Ascending aorta (tissue), 2 donors: ENCODE measurements around the gene FERD3L. TPM values are rescaled to one million over a fixed set of nuclear protein-coding genes. Genes with fewer than 3 reads are reported as not detected.
A peak's percentile ranks its signal among the peaks of the same experiment; 100 is the strongest.
"Not testable (repeated sequence)": the region's sequence is repeated elsewhere in the genome, so short reads cannot be mapped to it uniquely, and the experiment has no call there.

Experiments
- DNase-seq, 2 donors: peaks; one replicate each; pipeline ENCODE4 v3.0.0-alpha.2; 2019; ENCODE audit warnings: low spot score in 2 of 2
- H3K27ac ChIP-seq, 2 donors: fragments of 200-600 bp; sonication (generic); one replicate each; pipeline ENCODE4 v1.5.1; 2016 to 2017; ENCODE audit warnings: mild to moderate bottlenecking in 1 of 2
- H3K27me3 ChIP-seq: fragments of 200-600 bp; sonication (generic); one replicate; pipeline ENCODE4 v1.5.1; 2017
- H3K36me3 ChIP-seq, 2 donors: fragments of 200-600 bp; sonication (generic); one replicate each; pipeline ENCODE4 v1.5.1; 2016
- H3K4me1 ChIP-seq, 2 donors: fragments of 200-600 bp; sonication (generic); one replicate each; pipeline ENCODE4 v1.5.1; 2016 to 2017; ENCODE audit warnings: mild to moderate bottlenecking in 1 of 2
- H3K4me3 ChIP-seq, 2 donors: fragments of 200-600 bp; sonication (generic); one replicate each; pipeline ENCODE4 v1.5.1; 2016 to 2017; ENCODE audit warnings: mild to moderate bottlenecking in 1 of 2
- H3K9me3 ChIP-seq, 2 donors: fragments of 200-600 bp; sonication (generic); one replicate each; pipeline ENCODE4 v1.5.1; 2016
- CTCF ChIP-seq, 3 experiments: fragments of 200-600 bp in 2 of 3; fragments of 450-650 bp in 1 of 3; sonication (generic) in 2 of 3; IDR thresholded peaks; one replicate each; pipeline ENCODE4 v1.5.1; 2016 to 2019; ENCODE audit warnings: antibody characterized with exemption in 3 of 3, mild to moderate bottlenecking in 1 of 3, moderate library complexity in 1 of 3
- intact Hi-C: fragments of 100-400 bp; cut with DNase I; formaldehyde crosslinking; loops from one replicate; pipeline ENCODE4 v1.15.1; 2023
- total RNA-seq: library from RNA; depleted of rRNA; stranded (reverse); fragments of >200 nt; gene quantifications from one replicate; pipeline ENCODE4 v1.1.0, GENCODE V29; 2016

FERD3L gene
- not detected for total RNA-seq

GRCh38 chr7:19144661-19145433 lies at the start of gene FERD3L:
Gene FERD3L (minus strand): TSS chr7:19145421. CDS start chr7:19145362, 59 bp downstream.
- Histone ChIP-seq H3K27ac (no peak within 1 kb of the TSS), H3K4me3 (peak within 1 kb of the TSS; percentile 29 to 61), H3K9me3 (no peaks in the 10 kb centered on the region), H3K4me1 (peaks cover 3 to 6% of the 10 kb centered on the region in 2 donors), H3K27me3 (no peaks in the 10 kb centered on the region), H3K36me3 (no peaks in the 10 kb centered on the region)
- no peak for TF ChIP-seq CTCF (IDR thresholded peaks at IDR 0.05)
- DNase-seq: no peak
- intact Hi-C loops: no loop called here

GRCh38 chr7:19194417-19194816 lies 49.2 kb upstream of the FERD3L start:
- H3K27me3 ChIP-seq, intact Hi-C loops, H3K4me3 ChIP-seq, H3K27ac ChIP-seq, DNase-seq, H3K36me3 ChIP-seq, H3K9me3 ChIP-seq, H3K4me1 ChIP-seq: not testable (repeated sequence)

DNA sequence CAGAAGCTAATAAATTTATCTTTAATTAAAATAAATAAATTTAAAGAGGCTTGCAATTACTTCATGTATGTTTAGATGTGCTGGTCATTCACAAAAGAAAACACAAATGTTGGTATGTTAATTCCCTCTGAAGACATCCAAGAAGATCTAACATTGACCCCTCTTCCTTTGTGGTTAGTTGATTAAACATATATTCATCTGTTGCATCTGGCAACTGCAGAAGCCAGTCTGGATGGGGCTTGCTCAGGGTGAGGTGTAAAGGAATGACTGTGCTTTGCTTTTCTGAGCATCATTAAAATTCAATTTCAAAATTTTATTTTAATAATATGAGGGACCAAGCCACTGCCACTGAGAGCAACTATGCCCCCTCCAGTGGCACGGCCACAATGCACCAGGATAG lies 36.4 kb upstream of the FERD3L start:
- no peak for DNase-seq
- no peaks in the 10 kb centered on the region for H3K4me1 ChIP-seq
- intact Hi-C loops: no loop called here
- H3K36me3 ChIP-seq: no peaks in the 10 kb centered on the region
- H3K27ac ChIP-seq: no peak overlapping the region
- peaks cover 0 to 4% of the 10 kb centered on the region in 2 donors for H3K9me3 ChIP-seq
- no peak for TF ChIP-seq CTCF (IDR thresholded peaks at IDR 0.05)
- no peaks in the 10 kb centered on the region for H3K27me3 ChIP-seq
- H3K4me3 ChIP-seq: no peak overlapping the region

- Histone ChIP-seq H3K36me3 (no peaks in the 10 kb centered on the region), H3K4me1 (no peaks in the 10 kb centered on the region), H3K4me3 (no peak overlapping the region), H3K27me3 (no peaks in the 10 kb centered on the region), H3K27ac (no peak overlapping the region), H3K9me3 (peaks cover 0 to 2% of the 10 kb centered on the region in 2 donors)
- no peak for TF ChIP-seq CTCF (IDR thresholded peaks at IDR 0.05)
- intact Hi-C loops: no loop called here
- DNase-seq: no peak
These were observed 33.4 kb upstream of the FERD3L start for GRCh38 chr7:19178595-19178994.

GRCh38 chr7:19177269-19177668 lies 32.0 kb upstream of the FERD3L start:
- intact Hi-C loops: no loop called here
- Histone ChIP-seq H3K9me3 (no peaks in the 10 kb centered on the region), H3K36me3 (no peaks in the 10 kb centered on the region), H3K27ac (no peak overlapping the region), H3K4me1 (no peaks in the 10 kb centered on the region), H3K27me3 (no peaks in the 10 kb centered on the region), H3K4me3 (no peak overlapping the region)
- DNase-seq: no peak
- no peak for TF ChIP-seq CTCF (IDR thresholded peaks at IDR 0.05)

- H3K27me3 ChIP-seq: no peaks in the 10 kb centered on the region
- H3K9me3 ChIP-seq: no peaks in the 10 kb centered on the region
- intact Hi-C loops: no loop called here
- no peak for TF ChIP-seq CTCF (IDR thresholded peaks at IDR 0.05)
- no peak overlapping the region for H3K4me3 ChIP-seq
- no peak overlapping the region for H3K27ac ChIP-seq
- no peaks in the 10 kb centered on the region for H3K36me3 ChIP-seq
- DNase-seq: no peak
- H3K4me1 ChIP-seq: no peaks in the 10 kb centered on the region
These were observed 30.0 kb upstream of the FERD3L start for GRCh38 chr7:19175241-19175640.
